GM18909 (cell line): Measurements from ENCODE around the gene DLK1.

Source experiments
- ATAC-seq: cut with Tn5 transposase; IDR thresholded peaks from one replicate; pipeline ENCODE4 v1.9.1; 2021; ENCODE audit warnings: mild to moderate bottlenecking; ENCODE audit not compliant: unreplicated experiment, poor library complexity

The DLK1 gene

DNA sequence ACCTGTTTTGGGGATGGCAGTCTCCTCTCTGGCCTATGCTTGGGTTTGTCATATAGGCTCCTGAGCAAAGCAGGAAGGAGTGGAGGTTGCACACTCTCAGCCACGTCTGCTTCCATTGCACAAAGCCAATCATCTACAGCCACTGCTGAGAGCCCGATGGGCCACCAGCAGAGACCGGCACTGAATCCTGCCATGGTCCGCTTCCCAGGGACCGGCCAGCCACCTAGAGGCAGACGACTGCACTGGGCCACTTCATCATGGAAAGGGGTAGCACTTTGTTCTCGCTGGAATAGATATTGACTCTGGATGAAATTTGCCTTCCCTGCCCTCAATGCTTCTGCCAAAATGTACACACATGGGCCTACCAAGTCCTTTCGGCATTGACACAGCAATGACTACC lies 22.3 kb downstream of the DLK1 start:
- ATAC-seq = no peak

DNA sequence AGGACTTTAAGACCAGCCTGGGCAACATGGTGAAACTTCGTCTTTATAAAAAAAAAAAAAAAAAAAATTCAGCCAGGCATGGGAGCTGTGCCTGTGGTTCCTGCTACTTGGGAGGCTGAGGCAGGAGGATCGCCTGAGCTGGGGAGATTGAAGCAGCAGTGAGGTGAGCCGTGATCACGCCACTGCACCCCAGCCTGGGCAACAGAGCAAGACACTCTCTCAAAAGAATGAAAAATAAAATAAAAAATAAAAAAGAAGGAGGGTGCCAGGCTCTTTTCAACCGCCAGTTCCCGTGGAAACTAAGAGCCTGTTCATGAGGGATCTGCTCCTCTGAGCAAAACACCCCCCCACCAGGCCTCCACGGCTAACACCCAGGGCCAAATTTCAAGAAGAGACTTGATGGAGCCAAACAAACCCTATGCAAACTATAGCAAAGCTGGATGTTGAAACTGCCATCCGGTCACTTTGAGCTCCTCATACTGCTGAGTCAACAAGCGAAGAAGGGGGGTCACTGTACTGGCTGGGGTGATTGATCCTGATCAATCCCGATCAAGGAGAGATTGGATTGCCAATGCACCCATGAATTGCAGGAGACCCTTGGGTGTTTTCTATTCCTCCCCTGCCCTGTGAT lies 23.4 kb downstream of the DLK1 start:
- ATAC-seq = no peak

DNA sequence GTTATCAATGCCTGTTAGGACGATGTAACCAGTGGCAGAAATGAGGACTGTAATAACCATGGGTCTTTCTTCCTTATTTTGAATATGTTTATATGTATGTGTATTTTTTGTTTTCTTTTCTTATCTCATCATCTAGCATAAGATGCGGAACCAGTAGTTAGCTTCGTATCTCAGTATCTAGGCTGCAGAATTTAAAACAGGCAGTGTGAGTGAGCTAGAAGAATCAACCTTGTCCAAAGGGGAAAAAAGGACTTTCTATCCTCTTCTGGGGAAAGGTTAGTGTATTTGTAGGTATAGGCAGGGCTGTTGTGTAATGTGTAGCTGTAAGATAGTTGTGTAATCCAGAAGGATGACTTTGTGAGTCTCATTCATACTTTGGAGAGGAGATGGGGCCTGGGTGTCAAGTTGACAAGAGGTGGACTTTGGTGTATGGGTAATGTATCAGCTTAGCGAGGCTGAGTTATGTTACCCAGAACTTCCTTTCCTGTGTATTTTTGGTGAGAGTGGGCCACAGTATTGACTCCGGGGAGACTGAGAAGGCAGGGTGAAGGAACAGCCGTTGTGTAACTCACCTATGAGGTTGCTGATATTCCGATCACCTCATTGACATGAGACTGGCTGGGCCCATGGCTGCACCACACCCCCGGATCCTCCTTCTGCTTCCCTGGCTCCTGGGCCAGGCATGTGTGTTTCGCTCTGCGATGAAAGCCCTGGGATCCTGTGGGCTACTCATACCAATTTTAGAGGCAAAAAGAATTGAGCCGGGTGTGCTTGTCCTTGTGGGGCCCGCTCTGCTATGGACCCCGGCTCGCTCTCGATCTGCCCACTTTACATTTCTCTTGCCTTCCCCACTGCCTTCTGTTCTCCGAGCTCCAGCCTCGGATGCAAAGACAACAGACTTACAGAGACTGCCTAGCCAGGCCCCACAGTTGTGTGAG lies 24.3 kb downstream of the DLK1 start:
- ATAC-seq = no peak

DNA sequence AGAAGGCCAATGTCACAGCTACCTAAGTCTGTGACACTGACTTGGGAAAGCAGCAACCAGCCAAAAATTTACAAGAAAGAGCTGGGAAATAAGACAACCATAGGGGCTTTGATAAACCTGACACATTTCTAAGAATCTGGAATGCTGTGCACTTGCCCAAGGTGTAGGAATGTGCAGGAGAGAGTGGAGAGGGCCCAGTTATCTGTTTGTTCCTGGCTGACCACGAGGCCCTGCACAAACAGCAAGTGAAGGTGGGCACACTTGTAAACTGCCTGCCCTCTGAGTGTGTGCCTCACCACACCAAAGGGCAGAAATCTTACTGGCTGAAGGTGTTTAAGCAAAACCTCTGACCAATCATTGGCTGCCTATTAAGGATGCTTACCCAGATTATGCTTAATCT lies 27.3 kb downstream of the DLK1 start:
- ATAC-seq = no peak

DNA sequence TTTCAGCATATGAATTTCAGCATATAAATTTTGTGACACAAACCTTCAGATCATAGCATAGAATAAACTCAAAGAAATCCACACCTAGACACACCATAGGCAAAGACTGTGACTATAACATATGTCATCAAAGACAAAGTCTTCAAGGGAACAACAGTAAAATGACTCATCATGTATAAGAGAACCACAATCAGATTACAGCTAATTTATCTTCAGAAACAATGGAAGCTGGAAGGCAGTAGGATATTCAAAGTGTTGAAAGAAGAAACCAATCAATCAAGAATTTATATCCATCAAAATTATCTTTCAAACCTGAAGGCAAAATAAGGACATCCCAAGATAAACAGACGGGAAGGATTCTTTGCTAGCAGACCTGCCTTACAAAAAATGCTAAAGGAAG lies 29.0 kb downstream of the DLK1 start:
- no peak for ATAC-seq

DNA sequence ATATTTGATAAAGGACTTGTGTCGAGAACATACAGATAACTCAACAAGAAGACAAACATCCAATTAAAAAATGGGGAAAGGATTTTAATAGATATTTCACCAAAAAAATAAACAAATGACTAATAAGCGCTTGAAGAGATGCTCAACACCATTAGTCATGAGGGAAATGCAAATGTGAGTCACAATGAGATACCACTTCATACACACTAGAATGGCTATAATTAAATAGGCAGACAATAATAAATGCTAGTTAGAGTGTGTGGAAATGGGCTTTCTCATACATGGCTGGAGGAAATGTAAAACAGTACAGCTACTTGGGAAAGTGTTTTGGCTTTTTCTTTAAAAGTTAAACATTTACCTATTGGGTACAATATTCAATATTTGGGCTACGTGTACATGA lies 34.8 kb downstream of the DLK1 start:
- ATAC-seq = no peak

DNA sequence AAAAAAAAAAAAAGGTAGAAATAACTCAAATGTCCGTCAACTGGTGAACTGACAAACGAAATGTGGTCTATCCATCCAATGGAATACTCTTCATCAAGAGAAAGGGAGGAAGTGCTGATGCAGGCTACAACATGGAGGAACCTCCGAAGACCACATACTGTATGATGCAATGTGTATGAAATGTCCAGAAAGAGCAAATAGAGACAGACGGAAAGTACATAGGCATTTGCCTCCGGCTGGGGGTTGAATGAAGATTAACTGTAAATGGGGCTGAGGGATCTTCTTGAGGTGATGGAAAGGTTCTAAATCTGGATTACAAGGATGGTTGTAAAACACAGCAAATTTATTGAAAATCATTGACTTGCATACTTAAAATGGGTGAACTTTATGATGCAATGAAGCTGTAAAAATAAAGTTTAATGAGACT lies 35.4 kb downstream of the DLK1 start:
- no peak for ATAC-seq

- no peak for ATAC-seq
Observed at GRCh38 chr14:100762901-100763300, 36.2 kb downstream of the DLK1 start.

DNA sequence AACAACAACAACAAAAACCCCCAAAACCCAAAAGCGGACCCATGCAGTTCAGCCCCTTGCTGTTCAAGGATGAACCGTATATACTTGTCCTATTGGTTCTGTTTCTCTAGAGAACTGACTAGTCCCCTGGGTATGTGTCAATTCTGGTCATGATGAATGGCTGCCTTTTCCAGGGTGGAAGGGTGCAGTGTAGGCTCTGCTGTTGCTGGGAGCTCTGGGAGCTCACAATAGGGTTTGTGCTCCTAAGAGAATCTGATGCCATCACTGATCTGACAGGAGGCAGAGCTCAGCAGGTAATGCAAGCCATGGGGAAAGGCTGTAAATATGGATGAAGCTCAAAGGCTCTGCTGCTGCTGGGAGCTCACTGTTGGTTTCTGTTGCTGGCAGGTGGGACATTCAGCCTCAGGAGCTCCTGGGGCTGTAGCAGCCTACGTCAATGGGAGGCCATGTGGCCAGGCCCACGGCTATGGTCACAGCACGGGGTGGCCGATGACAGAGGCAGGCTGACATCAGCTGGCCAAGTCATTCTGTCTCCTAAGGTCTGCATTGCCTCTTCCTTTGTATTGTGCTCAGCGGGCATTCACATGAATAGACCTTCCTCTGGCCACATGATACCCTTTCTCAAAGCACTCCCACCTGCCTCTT lies 37.9 kb downstream of the DLK1 start:
- ATAC-seq = no peak

DNA sequence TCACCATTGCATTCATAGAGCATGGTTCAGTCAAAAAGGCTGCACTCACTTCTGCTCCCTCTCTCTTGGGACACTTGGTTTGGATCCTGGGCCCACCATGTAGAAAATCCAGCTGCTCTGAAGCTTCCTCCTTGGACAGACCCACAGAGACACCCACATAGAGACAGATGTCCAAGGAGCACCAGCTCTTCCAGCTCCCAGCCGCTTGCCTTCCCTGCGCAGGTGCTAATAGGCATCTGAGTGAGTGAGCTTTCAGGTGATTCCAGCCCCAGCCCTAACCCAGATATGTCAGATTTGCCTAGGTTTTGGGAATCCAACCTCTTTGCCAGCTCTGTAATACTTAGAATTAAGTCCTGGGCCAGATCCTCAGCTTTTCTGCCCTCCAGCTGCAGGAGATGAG lies 38.6 kb downstream of the DLK1 start:
- ATAC-seq = no peak

GRCh38 chr14:100765991-100766390 lies 39.3 kb downstream of the DLK1 start:
- ATAC-seq = no peak

GRCh38 chr14:100767003-100767787 lies 40.5 kb downstream of the DLK1 start:
- ATAC-seq = no peak

GRCh38 chr14:100767788-100768536 lies 41.3 kb downstream of the DLK1 start:
- no peak for ATAC-seq

- ATAC-seq = no peak
Observed at GRCh38 chr14:100769035-100769939, 42.6 kb downstream of the DLK1 start.

DNA sequence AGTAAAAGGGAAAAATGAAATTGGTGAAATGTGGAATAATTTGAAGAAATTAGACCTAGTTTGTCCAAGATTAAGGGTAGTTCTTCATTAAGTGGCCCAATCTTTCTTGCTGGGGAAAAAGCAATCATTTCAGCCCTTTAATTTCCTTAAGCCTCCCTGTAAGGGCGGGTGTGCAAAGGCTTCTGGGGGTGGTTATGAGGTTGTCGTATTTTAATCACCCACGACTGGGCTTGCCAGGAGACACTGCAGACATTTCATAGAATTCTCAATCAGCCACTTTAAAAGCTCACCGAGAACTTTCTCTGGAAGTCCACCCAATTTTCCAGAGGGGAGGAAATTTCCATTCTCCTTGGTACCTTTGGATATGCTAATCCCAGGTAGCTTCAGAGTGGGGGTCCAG lies 43.4 kb downstream of the DLK1 start:
- ATAC-seq = no peak

DNA sequence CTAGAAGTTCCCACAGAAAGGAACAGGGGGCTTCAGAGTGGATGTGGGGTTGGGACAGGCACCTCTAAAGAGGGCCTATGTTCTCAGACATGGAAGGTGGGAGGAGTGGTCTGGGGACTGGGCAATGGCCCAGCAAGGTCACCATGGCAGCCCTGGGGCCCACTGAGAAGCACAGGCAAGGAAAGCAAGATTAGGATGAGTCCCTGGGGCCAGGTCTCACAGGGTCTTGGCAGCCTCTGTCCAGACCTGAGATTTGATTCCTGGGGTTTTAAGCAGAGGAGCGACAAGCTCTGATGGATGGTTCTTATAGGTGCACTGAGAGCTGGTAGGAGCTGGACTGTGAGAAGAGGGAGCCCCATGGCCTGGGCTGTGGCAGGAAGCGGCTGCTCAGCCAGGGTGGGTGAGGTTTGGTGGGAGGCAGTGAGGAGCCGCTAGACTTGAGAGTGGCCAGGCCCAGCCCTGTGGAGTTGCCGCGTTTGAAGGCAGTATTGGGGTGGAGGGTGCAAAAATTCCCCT lies 44.0 kb downstream of the DLK1 start:
- ATAC-seq = no peak

DNA sequence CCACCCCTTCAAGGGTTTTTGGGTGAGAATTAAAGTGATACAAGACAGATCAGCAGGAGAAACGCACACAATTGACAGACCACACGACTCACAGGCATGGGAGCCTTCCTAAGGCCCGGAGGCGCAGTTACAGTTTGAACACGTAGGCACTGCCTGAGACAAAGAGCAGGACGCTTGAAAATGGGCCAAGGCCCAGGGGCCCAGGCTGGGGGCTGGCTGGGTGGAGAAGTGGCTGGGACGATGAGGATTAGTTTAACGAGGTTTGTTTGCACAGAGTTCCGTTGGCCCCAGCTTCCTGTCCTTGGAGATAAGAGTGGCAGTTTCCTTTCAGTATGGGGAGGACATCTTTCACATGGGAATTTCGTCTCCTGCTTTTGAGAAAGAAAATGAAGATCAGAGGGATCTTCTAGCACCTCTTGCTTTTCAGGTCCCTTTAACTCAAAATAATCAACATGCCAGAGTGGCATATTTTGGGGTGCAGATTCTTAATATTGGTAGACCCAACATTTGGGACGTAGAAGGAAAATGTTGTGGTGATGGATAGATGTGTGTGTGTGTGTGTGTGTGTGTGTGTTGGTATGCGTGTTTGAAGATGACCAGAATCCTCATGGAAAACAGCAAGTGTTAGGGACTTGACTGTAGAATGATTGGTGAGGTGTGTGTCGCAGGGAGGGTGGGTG lies 44.6 kb downstream of the DLK1 start:
- ATAC-seq = no peak

- no peak for ATAC-seq
Observed at GRCh38 chr14:100772607-100773165, 46.0 kb downstream of the DLK1 start.
